HG03066 (cell line): ENCODE results near the gene OR52E5.

ENCODE experiments used
- ATAC-seq: cut with Tn5 transposase; IDR thresholded peaks from one replicate; pipeline ENCODE4 v1.9.1; 2021; ENCODE audit warnings: low read depth; ENCODE audit not compliant: unreplicated experiment

OR52E5 gene

GRCh38 chr11:5892908-5893307 is at the start of gene OR52E5:
OR52E5 (plus strand) TSS chr11:5893208; CDS start chr11:5900777, 7,569 bp downstream.
- ATAC-seq: no peak

DNA sequence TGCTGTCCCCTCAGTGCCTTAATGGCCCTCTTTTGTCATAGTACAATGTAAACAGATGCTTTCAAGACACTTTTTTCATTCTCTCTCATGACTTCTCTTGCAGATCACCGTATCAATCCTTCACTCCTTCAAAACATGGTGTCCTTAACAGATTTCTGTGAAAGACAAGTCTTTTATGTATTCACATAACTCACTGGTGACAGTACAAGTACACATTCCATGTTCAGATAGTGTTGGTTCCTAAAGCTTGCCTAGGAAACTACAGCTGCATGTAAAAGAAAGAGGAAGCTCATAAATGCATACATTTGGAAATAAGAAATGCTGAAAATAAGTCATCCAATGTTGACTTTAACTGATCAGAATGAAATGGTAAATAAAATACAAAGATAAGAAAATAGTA is 46.3 kb upstream of the OR52E5 start:
- ATAC-seq: no peak

- ATAC-seq: no peak
These were observed 45.3 kb upstream of the OR52E5 start for GRCh38 chr11:5847711-5848110.

GRCh38 chr11:5851002-5851401 is 42.0 kb upstream of the OR52E5 start:
- ATAC-seq: no peak

DNA sequence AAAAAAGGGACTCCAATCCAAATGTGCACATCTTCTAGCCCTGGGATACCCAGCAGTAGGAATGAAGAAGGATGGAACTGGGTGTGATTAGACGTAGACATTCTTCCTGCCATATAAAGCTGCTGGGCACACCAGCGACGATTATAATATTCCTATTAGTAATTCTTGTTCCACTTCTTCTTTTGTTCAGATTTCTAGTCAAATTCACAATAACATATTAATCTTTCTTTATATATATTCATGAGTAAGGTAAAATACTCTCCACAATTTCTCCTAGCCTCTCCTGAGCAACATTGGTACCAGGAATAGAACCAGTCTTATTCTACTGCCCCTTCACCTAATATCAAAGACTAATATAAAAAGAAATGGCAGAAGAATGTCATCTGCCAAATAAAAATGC is 35.4 kb upstream of the OR52E5 start, which contains the start of gene OR52E8:
Gene OR52E8, minus strand, starts transcription at position 101 of the 400 bp plus-strand sequence. Its CDS starts 0 bp downstream, at position 101.
- ATAC-seq: no peak

DNA sequence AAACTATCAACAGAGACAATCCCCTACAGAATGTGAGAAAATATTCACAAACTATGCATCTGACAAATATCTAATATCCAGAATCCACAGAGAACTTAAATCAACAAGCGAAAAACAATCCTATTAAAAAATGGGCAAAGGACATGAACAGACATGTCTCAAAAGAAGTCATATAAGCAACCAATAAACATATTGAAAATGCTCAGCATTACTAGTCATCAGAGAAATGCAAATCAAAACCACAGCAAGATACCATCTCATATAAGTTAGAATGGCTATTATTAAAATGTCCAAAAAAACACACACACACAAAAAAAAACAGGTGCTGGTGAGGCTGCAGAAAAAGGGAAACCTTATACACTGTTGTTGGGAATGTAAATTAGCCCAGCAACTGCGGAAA is 27.2 kb upstream of the OR52E5 start:
- no peak for ATAC-seq

- no peak for ATAC-seq
These were observed 14.4 kb upstream of the OR52E5 start for GRCh38 chr11:5878564-5878963.

DNA sequence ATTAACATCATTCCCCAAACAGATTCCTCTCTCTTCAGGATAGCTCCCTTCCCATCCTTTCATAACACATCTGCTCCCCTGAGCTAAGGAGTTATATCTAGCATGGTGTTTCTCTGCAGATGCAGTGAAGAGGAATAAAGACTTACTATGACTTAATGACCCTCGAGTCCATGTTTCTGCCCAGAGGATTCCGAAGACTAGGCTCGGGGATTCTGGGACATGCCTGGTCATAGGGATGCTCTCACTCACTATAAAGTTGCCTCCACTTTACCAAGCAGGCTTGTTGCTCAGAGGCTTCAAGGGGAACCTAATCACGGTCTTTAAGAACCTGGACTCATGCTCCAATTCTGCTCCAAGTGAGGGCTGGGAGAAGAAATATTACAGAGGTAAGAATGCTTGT is 12.7 kb upstream of the OR52E5 start, which contains the start of gene OR52E4:
Gene OR52E4, plus strand, starts transcription at position 301 of the 400 bp plus-strand sequence. CDS start 3,664 bp downstream, outside the sequence.
- no peak for ATAC-seq

DNA sequence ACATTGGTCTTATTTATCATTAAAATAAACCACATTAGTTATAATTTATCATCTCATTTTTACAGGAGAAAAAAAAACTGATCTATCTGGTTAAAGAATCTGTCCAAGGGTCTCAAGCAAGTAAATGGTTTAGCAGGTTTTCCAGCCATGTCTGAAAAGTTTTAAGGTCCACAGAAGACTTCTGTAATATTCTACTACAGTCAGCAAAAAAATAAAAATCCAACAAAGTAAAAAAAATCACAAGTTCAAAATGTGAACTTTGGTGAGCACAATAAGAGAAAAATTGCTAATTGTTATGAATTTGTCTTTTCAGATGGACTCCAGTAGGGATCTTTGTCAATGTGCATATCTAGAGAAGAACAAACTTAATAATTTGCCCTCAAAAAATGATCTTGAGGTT is 11.3 kb upstream of the OR52E5 start:
- ATAC-seq: no peak

- no peak for ATAC-seq
These were observed 5.8 kb upstream of the OR52E5 start for GRCh38 chr11:5887172-5887571.

DNA sequence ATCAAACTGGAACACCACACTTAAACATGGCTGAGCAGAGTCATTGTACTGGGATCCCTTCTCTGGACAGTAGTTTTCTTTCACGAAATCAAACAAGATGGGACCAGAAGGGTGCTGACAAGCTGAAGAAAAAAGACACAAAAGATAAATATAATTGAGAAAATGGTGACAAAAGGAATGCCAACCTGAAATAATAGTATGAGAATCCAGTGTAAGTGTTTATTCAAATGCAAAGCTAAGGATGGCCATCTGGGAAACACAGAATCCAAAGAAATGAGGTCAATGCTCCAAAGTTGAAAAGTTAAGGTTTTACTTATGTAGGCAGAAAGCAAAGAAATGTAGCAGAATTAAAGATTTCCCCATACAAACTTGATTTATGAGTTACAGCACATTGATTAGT is 5.3 kb upstream of the OR52E5 start:
- no peak for ATAC-seq

DNA sequence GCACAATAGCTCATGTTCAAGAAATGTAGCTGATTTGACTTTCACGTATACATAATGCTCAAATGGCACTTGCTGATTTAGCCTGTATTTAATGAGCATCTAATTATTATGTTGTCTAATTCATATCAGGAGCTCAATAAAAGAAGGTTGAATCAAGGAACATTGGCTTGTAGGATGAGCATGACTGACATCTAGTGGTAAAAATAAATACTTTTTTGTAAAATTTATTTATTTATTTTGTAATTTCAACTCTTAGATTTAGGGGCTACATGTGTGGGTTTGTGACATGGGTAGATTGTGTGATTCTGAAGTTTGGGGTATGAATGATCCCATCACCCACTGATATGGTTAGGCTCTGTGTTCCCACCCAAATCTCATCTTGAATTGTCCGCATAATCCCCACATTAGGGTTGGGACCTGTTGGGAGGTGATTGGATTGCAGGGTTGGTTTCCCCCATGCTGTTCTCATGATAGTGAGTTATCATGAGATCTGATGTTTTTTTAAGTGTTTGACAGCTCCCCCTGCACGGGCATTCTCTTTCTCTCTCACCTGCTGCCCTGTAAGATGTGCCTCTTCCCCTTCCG is 1.7 kb upstream of the OR52E5 start:
- ATAC-seq: no peak

- no peak for ATAC-seq
These were observed 6.5 kb downstream of the OR52E5 start for GRCh38 chr11:5899534-5899933.

GRCh38 chr11:5910540-5910939 is 17.5 kb downstream of the OR52E5 start:
- no peak for ATAC-seq

GRCh38 chr11:5922749-5923426 is 29.9 kb downstream of the OR52E5 start:
- peak; percentile 67 for ATAC-seq

DNA sequence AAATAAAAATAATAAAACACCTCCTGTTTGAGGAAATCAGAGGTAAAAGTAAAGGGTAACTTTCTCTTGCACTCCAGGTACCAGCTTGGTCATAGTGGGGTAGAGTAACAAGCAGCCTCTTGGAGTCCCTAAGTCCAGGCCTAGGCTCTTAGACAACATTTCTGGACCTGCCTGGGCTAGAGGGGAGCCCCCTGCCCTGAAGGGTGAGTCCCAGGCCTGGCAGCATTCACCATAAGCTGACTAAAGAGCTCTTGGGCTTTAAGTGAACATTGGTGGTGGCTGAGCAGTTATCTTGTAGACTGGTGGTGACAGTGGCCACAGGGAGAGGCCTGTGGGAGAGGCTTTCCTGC is 30.4 kb downstream of the OR52E5 start:
- peak; percentile 58 for ATAC-seq

- ATAC-seq: no peak
These were observed 30.8 kb downstream of the OR52E5 start for GRCh38 chr11:5923794-5924193.

- no peak for ATAC-seq
These were observed 35.3 kb downstream of the OR52E5 start for GRCh38 chr11:5928271-5928670.

DNA sequence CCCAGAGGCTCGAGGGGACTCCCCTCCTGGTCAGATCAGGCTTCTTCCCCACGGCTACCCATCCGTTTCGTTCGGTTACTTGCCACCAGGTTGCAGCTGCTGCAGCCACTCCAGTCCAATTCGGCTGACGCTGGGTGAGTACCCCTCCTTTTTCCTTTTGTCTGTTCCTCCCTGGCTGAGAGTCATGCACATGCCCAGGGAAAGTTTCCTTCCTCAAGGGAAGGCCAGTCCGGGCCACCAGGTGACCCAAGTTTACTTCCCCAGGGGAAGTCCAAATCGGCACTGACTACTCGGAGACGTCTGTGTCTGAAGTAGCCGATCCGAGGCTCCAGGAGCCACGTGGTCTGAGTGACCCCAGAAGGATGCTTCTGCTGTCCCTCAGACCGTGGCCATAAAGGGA is 35.8 kb downstream of the OR52E5 start:
- ATAC-seq: no peak

DNA sequence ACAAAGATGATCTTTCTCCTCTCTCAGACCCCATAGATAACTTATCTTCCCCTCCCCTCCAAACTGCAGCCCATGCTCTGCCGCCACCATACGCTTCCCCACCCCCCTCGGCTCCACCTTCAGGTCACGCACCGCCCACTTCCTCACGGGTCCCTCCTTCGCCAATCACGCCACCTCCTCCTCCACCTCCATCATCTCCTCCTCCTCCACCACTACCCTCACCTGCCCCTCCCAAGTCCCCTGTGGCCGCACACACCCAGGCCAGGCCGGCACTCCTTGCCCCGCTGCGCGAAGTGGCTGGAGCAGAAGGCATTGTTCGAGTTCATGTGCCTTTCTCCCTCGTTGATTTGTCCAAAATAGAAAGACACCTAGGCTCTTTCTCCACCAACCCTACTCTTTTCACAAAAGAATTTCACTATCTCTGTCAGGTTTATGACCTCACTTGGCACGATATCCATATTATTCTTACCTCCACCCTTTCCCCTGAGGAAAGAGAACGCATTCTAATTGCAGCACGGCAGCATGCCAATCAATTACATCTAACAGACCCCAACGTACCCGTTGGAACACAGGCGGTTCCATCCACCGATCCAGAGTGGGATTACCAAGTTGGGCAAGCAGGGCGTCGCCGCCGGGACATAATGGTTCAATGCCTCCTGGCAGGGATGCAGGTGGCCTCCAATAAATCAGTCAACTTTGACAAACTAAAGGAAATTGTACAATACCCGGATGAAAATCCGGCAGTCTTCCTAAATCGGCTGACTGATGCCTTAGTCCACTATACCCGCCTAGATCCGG is 36.8 kb downstream of the OR52E5 start:
- ATAC-seq: no peak

- ATAC-seq: no peak
These were observed 37.6 kb downstream of the OR52E5 start for GRCh38 chr11:5930614-5931013.

GRCh38 chr11:5931061-5931460 is 38.1 kb downstream of the OR52E5 start:
- ATAC-seq: no peak
